ENCODE results near the gene APCDD1.
"Not testable (repeated sequence)": the region's sequence is repeated elsewhere in the genome, so short reads cannot be mapped to it uniquely, and the experiment has no call there.

Gene APCDD1

GRCh38 chr18:10490401-10491165 lies 36.1 kb downstream of the APCDD1 start:
- H3K27ac ChIP-seq (ENCODE audit: low read length) = no peak overlapping the region
- H3K9me3 ChIP-seq (ENCODE audit: control insufficient read depth in 2 of 2, low read length in 2 of 2) = no peaks in the 10 kb centered on the region
- no peak overlapping the region for H3K4me3 ChIP-seq (ENCODE audit: low read length in 2 of 2)
- no peaks in the 10 kb centered on the region for H3K27me3 ChIP-seq (ENCODE audit: control insufficient read depth in 1 of 2, insufficient read depth in 2 of 2, low read length in 2 of 2)
- H3K9ac ChIP-seq (ENCODE audit: low read length in 2 of 2) = no peak overlapping the region
- H3K36me3 ChIP-seq (ENCODE audit: control insufficient read depth in 2 of 2, insufficient read depth in 2 of 2, low read length in 2 of 2) = peaks cover 11 to 18% of the 10 kb centered on the region in 2 donors
- peaks cover 24% of the 10 kb centered on the region for H3K4me1 ChIP-seq (ENCODE audit: control insufficient read depth, insufficient read depth, low read length)

DNA sequence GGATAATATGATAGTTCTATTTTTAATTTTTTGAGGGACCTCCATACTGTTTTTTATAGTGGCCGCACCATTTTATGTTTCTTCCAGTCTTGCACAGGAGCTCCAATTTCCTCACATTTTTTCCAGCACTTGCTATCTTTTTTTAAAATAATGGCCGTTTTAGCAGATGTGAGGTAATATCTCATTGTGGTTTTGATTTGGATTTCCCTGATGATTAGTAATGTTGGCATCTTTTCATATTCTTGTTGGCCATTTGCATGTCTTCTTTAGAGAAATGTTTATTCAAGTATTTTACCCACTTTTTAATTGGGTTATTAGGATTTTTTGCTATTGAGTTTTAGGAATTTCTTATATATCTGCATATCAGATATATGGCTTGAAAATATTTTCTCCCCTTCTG lies 41.5 kb downstream of the APCDD1 start:
- no peak overlapping the region for H3K4me3 ChIP-seq (ENCODE audit: low read length in 2 of 2)
- H3K27me3 ChIP-seq (ENCODE audit: control insufficient read depth in 1 of 2, insufficient read depth in 2 of 2, low read length in 2 of 2) = no peaks in the 10 kb centered on the region
- H3K9ac ChIP-seq (ENCODE audit: low read length in 2 of 2) = no peak overlapping the region
- no peaks in the 10 kb centered on the region for H3K36me3 ChIP-seq (ENCODE audit: control insufficient read depth in 2 of 2, insufficient read depth in 2 of 2, low read length in 2 of 2)
- no peaks in the 10 kb centered on the region for H3K4me1 ChIP-seq (ENCODE audit: control insufficient read depth, insufficient read depth, low read length)
- H3K27ac ChIP-seq (ENCODE audit: low read length) = no peak overlapping the region
- no peaks in the 10 kb centered on the region for H3K9me3 ChIP-seq (ENCODE audit: control insufficient read depth in 2 of 2, low read length in 2 of 2)

- H3K4me1 ChIP-seq (ENCODE audit: control insufficient read depth, insufficient read depth, low read length) = no peaks in the 10 kb centered on the region
- H3K27me3 ChIP-seq (ENCODE audit: control insufficient read depth in 1 of 2, insufficient read depth in 2 of 2, low read length in 2 of 2) = no peaks in the 10 kb centered on the region
- no peaks in the 10 kb centered on the region for H3K9me3 ChIP-seq (ENCODE audit: control insufficient read depth in 2 of 2, low read length in 2 of 2)
- no peak overlapping the region for H3K9ac ChIP-seq (ENCODE audit: low read length in 2 of 2)
- no peaks in the 10 kb centered on the region for H3K36me3 ChIP-seq (ENCODE audit: control insufficient read depth in 2 of 2, insufficient read depth in 2 of 2, low read length in 2 of 2)
- H3K4me3 ChIP-seq (ENCODE audit: low read length in 2 of 2) = no peak overlapping the region
- no peak overlapping the region for H3K27ac ChIP-seq (ENCODE audit: low read length)
These were observed 42.8 kb downstream of the APCDD1 start for GRCh38 chr18:10497206-10497749.

DNA sequence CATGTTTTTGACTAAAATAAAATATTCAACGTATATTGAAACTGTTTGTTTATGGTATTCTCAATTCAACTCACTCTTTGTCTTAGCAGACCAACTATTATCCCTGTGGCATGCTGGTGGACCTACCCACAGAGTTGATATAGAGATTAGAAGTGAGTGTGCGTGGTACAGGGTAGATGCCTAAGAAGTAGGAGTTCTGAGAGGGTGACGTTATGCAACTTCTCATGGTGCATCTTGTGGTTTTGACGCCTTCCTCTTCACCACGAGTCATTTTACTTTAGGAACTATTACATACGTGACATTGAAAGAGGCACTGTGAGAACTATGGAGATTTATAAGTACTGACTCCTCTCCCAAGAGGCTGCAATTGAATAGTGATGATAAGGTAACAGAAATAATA lies 44.8 kb downstream of the APCDD1 start:
- H3K4me3 ChIP-seq (ENCODE audit: low read length in 2 of 2) = no peak overlapping the region
- no peak overlapping the region for H3K27ac ChIP-seq (ENCODE audit: low read length)
- no peak overlapping the region for H3K9ac ChIP-seq (ENCODE audit: low read length in 2 of 2)
- no peaks in the 10 kb centered on the region for H3K36me3 ChIP-seq (ENCODE audit: control insufficient read depth in 2 of 2, insufficient read depth in 2 of 2, low read length in 2 of 2)
- no peaks in the 10 kb centered on the region for H3K9me3 ChIP-seq (ENCODE audit: control insufficient read depth in 2 of 2, low read length in 2 of 2)
- H3K27me3 ChIP-seq (ENCODE audit: control insufficient read depth in 1 of 2, insufficient read depth in 2 of 2, low read length in 2 of 2) = no peaks in the 10 kb centered on the region
- no peaks in the 10 kb centered on the region for H3K4me1 ChIP-seq (ENCODE audit: control insufficient read depth, insufficient read depth, low read length)

GRCh38 chr18:10500038-10500437 lies 45.6 kb downstream of the APCDD1 start:
- Histone ChIP-seq H3K27me3 (ENCODE audit: control insufficient read depth in 1 of 2, insufficient read depth in 2 of 2, low read length in 2 of 2) (no peaks in the 10 kb centered on the region), H3K4me3 (ENCODE audit: low read length in 2 of 2) (no peak overlapping the region), H3K9ac (ENCODE audit: low read length in 2 of 2) (no peak overlapping the region), H3K27ac (ENCODE audit: low read length) (no peak overlapping the region), H3K9me3 (ENCODE audit: control insufficient read depth in 2 of 2, low read length in 2 of 2) (no peaks in the 10 kb centered on the region), H3K4me1 (ENCODE audit: control insufficient read depth, insufficient read depth, low read length) (no peaks in the 10 kb centered on the region), H3K36me3 (ENCODE audit: control insufficient read depth in 2 of 2, insufficient read depth in 2 of 2, low read length in 2 of 2) (no peaks in the 10 kb centered on the region)

GRCh38 chr18:10504723-10505122 lies 50.3 kb downstream of the APCDD1 start:
- Histone ChIP-seq H3K27ac (ENCODE audit: low read length) (no peak overlapping the region), H3K9ac (ENCODE audit: low read length in 2 of 2) (no peak overlapping the region), H3K4me1 (ENCODE audit: control insufficient read depth, insufficient read depth, low read length) (no peaks in the 10 kb centered on the region), H3K36me3 (ENCODE audit: control insufficient read depth in 2 of 2, insufficient read depth in 2 of 2, low read length in 2 of 2) (no peaks in the 10 kb centered on the region), H3K27me3 (ENCODE audit: control insufficient read depth in 1 of 2, insufficient read depth in 2 of 2, low read length in 2 of 2) (no peaks in the 10 kb centered on the region), H3K4me3 (ENCODE audit: low read length in 2 of 2) (no peak overlapping the region), H3K9me3 (ENCODE audit: control insufficient read depth in 2 of 2, low read length in 2 of 2) (peaks cover 5 to 8% of the 10 kb centered on the region in 2 donors)

DNA sequence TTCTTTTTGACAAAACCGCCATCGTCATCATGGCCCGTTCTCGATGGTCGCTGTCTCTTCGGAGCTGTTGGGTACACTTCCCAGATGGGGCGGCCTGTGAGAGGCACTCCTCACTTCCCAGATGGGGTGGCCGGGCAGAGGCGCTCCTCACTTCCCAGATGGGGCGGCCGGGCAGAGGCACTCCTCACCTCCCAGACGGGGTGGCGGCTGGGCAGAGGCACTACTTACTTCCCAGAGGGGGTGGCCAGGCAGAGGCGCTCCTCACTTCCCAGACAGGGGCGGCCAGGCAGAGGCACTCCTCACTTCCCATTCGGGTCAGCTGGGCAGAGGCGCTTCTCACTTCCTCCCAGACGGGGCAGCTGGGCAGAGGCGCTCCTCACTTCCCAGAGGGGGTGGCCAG lies 51.5 kb downstream of the APCDD1 start:
- H3K27me3 ChIP-seq (ENCODE audit: control insufficient read depth in 1 of 2, insufficient read depth in 2 of 2, low read length in 2 of 2); H3K9ac ChIP-seq (ENCODE audit: low read length in 2 of 2); H3K9me3 ChIP-seq (ENCODE audit: control insufficient read depth in 2 of 2, low read length in 2 of 2); H3K4me1 ChIP-seq (ENCODE audit: control insufficient read depth, insufficient read depth, low read length); H3K36me3 ChIP-seq (ENCODE audit: control insufficient read depth in 2 of 2, insufficient read depth in 2 of 2, low read length in 2 of 2); H3K4me3 ChIP-seq (ENCODE audit: low read length in 2 of 2); H3K27ac ChIP-seq (ENCODE audit: low read length): not testable (repeated sequence)

DNA sequence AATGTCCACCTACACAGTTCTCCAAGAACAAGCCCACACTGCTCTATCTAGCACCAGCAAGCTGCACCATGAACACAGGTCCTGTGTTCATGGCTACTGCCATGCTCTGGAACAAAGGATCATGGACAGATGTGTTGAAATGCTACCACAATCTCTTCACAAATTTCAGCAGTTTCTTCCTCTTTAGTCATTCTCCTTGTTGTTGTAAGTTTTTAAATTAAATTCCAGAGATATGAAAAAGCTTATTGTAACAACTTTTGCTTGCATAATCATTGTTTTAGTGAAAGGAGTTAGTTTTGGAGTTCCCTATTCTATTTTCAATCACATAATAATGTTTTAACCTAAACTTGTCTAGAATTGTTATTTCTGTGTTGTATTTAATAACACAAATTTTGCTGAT lies 54.2 kb downstream of the APCDD1 start:
- H3K27ac ChIP-seq (ENCODE audit: low read length) = no peak overlapping the region
- H3K4me3 ChIP-seq (ENCODE audit: low read length in 2 of 2) = no peak overlapping the region
- H3K9ac ChIP-seq (ENCODE audit: low read length in 2 of 2) = no peak overlapping the region
- no peaks in the 10 kb centered on the region for H3K36me3 ChIP-seq (ENCODE audit: control insufficient read depth in 2 of 2, insufficient read depth in 2 of 2, low read length in 2 of 2)
- H3K4me1 ChIP-seq (ENCODE audit: control insufficient read depth, insufficient read depth, low read length) = no peaks in the 10 kb centered on the region
- peaks cover 5 to 8% of the 10 kb centered on the region in 2 donors for H3K9me3 ChIP-seq (ENCODE audit: control insufficient read depth in 2 of 2, low read length in 2 of 2)
- no peaks in the 10 kb centered on the region for H3K27me3 ChIP-seq (ENCODE audit: control insufficient read depth in 1 of 2, insufficient read depth in 2 of 2, low read length in 2 of 2)

DNA sequence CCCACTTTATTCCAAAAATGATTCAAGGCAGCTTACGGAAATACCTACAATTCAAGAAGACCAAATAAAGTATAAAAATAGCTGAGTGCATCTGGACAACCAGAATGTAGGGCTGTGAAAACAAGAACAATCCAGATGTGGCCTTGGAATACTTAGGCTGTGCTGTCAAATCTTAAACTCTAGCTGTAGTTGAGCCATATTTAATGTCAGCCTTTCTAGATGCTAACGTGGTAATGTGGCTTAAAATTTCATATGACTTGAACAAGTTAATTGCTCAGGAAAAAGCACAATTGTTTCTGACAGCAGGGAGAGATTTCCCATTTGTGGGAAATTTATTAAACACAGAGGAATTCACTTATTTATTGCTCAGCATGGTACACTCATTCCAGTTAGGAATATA lies 56.8 kb downstream of the APCDD1 start:
- no peaks in the 10 kb centered on the region for H3K27me3 ChIP-seq (ENCODE audit: control insufficient read depth in 1 of 2, insufficient read depth in 2 of 2, low read length in 2 of 2)

DNA sequence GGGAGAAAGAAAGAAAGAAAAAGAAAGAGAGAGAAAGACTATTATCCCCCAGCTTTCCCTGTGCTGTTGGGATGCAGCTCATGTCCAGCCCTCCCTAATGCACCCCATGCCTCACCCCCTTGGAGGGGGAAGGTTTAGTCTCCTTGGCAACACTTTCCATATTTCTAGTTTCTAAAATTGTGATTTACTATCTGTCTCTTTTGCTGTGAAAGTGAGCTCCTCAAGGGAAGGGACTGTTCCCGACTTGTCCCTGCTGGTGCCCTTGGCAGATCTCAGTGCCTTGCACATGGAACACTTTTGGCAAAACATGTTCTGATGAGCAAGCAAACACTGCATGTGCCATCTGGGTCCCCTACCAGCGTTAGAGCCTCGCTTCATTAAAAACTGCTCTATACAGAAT lies 59.6 kb downstream of the APCDD1 start:
- no peaks in the 10 kb centered on the region for H3K36me3 ChIP-seq (ENCODE audit: control insufficient read depth in 2 of 2, insufficient read depth in 2 of 2, low read length in 2 of 2)
- H3K27me3 ChIP-seq (ENCODE audit: control insufficient read depth in 1 of 2, insufficient read depth in 2 of 2, low read length in 2 of 2) = no peaks in the 10 kb centered on the region
- H3K4me3 ChIP-seq (ENCODE audit: low read length in 2 of 2) = no peak overlapping the region
- no peak overlapping the region for H3K27ac ChIP-seq (ENCODE audit: low read length)
- no peak overlapping the region for H3K9ac ChIP-seq (ENCODE audit: low read length in 2 of 2)
- H3K4me1 ChIP-seq (ENCODE audit: control insufficient read depth, insufficient read depth, low read length) = peaks cover 13% of the 10 kb centered on the region
- H3K9me3 ChIP-seq (ENCODE audit: control insufficient read depth in 2 of 2, low read length in 2 of 2) = peaks cover 0 to 3% of the 10 kb centered on the region in 2 donors

More for the DNA sequence above, 56.8 kb downstream of the APCDD1 start:
- Histone ChIP-seq H3K4me3 (ENCODE audit: low read length in 2 of 2) (no peak overlapping the region), H3K9me3 (ENCODE audit: control insufficient read depth in 2 of 2, low read length in 2 of 2) (peaks cover 5 to 8% of the 10 kb centered on the region in 2 donors), H3K9ac (ENCODE audit: low read length in 2 of 2) (no peak overlapping the region), H3K27ac (ENCODE audit: low read length) (no peak overlapping the region), H3K4me1 (ENCODE audit: control insufficient read depth, insufficient read depth, low read length) (peaks cover 6% of the 10 kb centered on the region), H3K36me3 (ENCODE audit: control insufficient read depth in 2 of 2, insufficient read depth in 2 of 2, low read length in 2 of 2) (no peaks in the 10 kb centered on the region)

- H3K27ac ChIP-seq (ENCODE audit: low read length) = no peak overlapping the region
- H3K9ac ChIP-seq (ENCODE audit: low read length in 2 of 2) = no peak overlapping the region
These were observed 60.2 kb downstream of the APCDD1 start for GRCh38 chr18:10514601-10515000.

More at GRCh38 chr18:10514601-10515000, 60.2 kb downstream of the APCDD1 start:
- peaks cover 18% of the 10 kb centered on the region for H3K4me1 ChIP-seq (ENCODE audit: control insufficient read depth, insufficient read depth, low read length)
- H3K9me3 ChIP-seq (ENCODE audit: control insufficient read depth in 2 of 2, low read length in 2 of 2) = peaks cover 0 to 3% of the 10 kb centered on the region in 2 donors
- no peaks in the 10 kb centered on the region for H3K27me3 ChIP-seq (ENCODE audit: control insufficient read depth in 1 of 2, insufficient read depth in 2 of 2, low read length in 2 of 2)
- no peak overlapping the region for H3K4me3 ChIP-seq (ENCODE audit: low read length in 2 of 2)
- H3K36me3 ChIP-seq (ENCODE audit: control insufficient read depth in 2 of 2, insufficient read depth in 2 of 2, low read length in 2 of 2) = no peaks in the 10 kb centered on the region

All from stomach smooth muscle (tissue), 2 donors.